ENCODE measurements around the gene BMPER.

The BMPER gene

DNA sequence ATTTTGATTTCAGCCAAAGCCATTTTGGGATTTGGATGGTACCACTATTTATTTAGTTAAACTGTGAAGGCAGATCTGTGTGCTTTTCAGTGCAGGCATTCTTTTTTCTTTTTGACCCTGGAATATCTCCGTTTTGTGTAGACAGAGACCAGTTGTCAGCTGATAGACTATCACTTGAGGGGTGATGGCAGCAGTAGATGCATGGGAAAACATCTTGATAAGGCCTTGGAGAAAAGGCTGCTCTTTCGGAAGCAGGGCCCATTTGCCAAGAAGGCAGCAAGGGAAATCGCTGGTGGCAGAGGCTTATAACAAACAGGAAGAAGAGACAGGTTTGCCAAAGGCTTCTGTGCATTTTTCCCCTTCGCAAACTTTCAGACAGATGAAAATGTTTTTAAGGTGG is 2.6 kb upstream of the BMPER start:
- TF ChIP-seq GATA3 (IDR thresholded peaks at IDR 0.05; ENCODE audit: low read depth, low read length) (no peak), GATA2 (IDR thresholded peaks at IDR 0.05; ENCODE audit: low read depth, low read length) (no peak)

GRCh38 chr7:33903791-33904680 is 1.3 kb upstream of the BMPER start:
- TF ChIP-seq GATA3 (IDR thresholded peaks at IDR 0.05; ENCODE audit: low read depth, low read length) (no peak), GATA2 (IDR thresholded peaks at IDR 0.05; ENCODE audit: low read depth, low read length) (no peak)

- TF ChIP-seq GATA3 (IDR thresholded peaks at IDR 0.05; ENCODE audit: low read depth, low read length) (no peak), GATA2 (IDR thresholded peaks at IDR 0.05; ENCODE audit: low read depth, low read length) (no peak)
Measured at GRCh38 chr7:33904681-33905388, 504 bp upstream of the BMPER start.

DNA sequence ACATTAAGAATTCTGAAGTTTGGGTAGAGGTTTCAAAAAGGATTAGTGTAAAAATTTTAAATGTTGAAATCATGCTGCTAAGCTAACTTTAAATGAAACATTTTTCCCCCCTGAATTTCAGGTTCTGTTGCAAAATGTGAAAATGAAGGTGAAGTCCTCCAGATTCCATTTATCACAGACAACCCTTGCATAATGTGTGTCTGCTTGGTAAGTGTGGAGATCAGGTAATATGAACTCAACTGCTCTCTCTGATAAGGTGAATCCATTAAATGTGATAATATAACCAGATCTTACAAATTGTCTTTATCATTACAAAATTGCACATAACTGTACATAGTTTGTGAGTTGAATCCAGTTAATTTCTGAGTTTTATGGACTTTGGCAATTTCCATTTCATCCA is 1.4 kb downstream of the BMPER start:
- TF ChIP-seq GATA3 (IDR thresholded peaks at IDR 0.05; ENCODE audit: low read depth, low read length) (no peak), GATA2 (IDR thresholded peaks at IDR 0.05; ENCODE audit: low read depth, low read length) (no peak)

- TF ChIP-seq GATA3 (IDR thresholded peaks at IDR 0.05; ENCODE audit: low read depth, low read length) = no peak
- TF ChIP-seq GATA2 (IDR thresholded peaks at IDR 0.05; ENCODE audit: low read depth, low read length) = no peak
Measured at GRCh38 chr7:33907625-33908024, 2.3 kb downstream of the BMPER start.

GRCh38 chr7:33909318-33909717 is 4.0 kb downstream of the BMPER start:
- TF ChIP-seq GATA3 (IDR thresholded peaks at IDR 0.05; ENCODE audit: low read depth, low read length) (no peak), GATA2 (IDR thresholded peaks at IDR 0.05; ENCODE audit: low read depth, low read length) (no peak)

DNA sequence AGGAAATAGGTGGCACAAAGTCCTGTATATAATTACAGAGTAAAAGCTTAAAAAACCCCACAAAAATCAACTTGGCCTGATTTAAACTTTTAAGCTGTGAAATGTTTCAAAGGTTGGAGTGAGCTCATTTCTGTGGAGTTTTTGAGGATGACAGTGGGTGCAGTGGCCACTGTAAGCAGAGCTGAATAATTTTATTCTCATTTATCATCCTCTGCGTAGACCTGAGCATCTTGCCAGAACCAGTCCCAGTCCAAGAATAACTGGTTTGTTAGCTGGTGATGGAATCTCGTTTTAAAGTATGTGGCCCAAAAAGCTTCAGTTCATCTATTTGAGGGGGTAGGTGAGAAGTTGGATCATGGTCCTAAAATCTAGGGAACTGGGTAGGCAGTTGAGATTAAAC is 4.4 kb downstream of the BMPER start:
- TF ChIP-seq GATA2 (IDR thresholded peaks at IDR 0.05; ENCODE audit: low read depth, low read length) = no peak

DNA sequence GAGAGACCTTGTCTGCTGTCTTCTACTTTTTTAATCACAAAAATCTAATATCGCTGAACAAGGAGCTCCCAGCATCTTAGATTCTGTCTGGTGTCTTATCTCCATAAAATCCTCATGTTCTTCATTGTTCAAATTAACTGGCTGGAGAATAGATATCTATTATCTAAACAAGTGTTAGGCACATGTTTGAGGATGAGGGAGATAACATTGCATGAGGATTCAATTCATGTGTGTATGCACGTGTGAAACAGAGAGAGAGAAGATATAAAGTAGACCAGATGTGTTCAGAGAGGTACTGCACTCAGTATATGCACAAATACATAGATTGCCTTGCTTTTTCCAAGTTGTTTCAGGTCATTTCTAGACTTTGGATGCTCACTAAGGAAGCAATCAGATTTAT is 5.4 kb downstream of the BMPER start:
- TF ChIP-seq GATA2 (IDR thresholded peaks at IDR 0.05; ENCODE audit: low read depth, low read length) = peak; percentile 44; the same call in 1 of the 2 replicates
- no peak for TF ChIP-seq GATA3 (IDR thresholded peaks at IDR 0.05; ENCODE audit: low read depth, low read length)

DNA sequence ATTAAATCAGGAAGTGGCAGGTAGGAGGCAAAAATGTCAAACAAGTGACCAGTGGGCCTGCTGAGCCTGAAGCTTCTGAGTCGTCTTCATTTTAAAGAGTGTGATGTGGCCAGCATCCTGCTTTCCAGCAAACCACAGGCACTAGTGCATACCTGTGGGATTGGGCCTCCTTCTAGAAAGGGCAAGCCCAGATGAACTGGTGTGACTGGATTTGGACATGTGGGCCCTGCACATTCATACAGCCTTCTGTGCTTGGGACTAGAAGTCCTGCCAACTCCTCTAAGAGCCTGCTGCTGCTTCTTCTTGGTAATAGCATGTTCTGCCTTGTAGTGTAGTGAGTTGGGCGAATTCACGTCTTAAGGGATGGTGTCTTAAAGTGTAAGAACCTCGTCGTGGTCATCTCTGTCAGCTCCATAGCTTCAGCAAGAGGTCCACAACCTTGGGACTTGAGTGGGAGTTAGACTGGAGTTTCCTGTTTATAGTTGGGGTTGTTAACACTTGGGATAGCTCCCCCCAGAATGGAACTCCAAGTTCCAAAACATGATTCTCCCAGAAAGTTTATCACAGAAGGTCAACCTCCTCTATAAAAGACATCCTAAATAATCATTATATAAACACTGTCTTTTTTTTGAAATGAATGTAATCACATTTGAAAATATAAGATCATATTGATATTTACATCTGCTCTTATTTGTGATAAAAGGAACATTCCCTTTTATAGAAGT is 11.2 kb downstream of the BMPER start:
- TF ChIP-seq GATA3 (IDR thresholded peaks at IDR 0.05; ENCODE audit: low read depth, low read length) (no peak), GATA2 (IDR thresholded peaks at IDR 0.05; ENCODE audit: low read depth, low read length) (no peak)

- TF ChIP-seq GATA2 (IDR thresholded peaks at IDR 0.05; ENCODE audit: low read depth, low read length) (no peak), GATA3 (IDR thresholded peaks at IDR 0.05; ENCODE audit: low read depth, low read length) (no peak)
Measured at GRCh38 chr7:33917661-33918060, 12.3 kb downstream of the BMPER start.

- no peak for TF ChIP-seq GATA3 (IDR thresholded peaks at IDR 0.05; ENCODE audit: low read depth, low read length)
- no peak for TF ChIP-seq GATA2 (IDR thresholded peaks at IDR 0.05; ENCODE audit: low read depth, low read length)
Measured at GRCh38 chr7:33918438-33919143, 13.3 kb downstream of the BMPER start.

DNA sequence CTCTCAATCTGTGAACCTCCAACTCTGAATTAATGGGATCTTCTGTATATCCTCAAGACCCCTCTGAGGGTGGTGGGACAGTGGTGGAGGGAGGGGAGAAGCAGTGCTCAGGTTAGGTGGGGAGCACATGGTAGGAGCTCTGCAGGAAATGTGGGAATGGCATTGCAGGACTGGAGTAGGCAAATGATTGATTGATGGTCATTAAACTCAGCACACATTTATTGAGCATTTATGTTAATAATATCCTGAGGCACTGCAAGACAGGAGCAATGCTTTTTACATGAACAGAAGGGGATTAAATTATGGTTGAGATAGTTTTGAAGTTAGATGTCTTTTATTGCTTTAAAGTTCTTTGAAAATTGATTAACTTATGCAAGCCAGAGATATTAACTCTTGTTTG is 14.1 kb downstream of the BMPER start:
- no peak for TF ChIP-seq GATA3 (IDR thresholded peaks at IDR 0.05; ENCODE audit: low read depth, low read length)
- TF ChIP-seq GATA2 (IDR thresholded peaks at IDR 0.05; ENCODE audit: low read depth, low read length) = no peak

DNA sequence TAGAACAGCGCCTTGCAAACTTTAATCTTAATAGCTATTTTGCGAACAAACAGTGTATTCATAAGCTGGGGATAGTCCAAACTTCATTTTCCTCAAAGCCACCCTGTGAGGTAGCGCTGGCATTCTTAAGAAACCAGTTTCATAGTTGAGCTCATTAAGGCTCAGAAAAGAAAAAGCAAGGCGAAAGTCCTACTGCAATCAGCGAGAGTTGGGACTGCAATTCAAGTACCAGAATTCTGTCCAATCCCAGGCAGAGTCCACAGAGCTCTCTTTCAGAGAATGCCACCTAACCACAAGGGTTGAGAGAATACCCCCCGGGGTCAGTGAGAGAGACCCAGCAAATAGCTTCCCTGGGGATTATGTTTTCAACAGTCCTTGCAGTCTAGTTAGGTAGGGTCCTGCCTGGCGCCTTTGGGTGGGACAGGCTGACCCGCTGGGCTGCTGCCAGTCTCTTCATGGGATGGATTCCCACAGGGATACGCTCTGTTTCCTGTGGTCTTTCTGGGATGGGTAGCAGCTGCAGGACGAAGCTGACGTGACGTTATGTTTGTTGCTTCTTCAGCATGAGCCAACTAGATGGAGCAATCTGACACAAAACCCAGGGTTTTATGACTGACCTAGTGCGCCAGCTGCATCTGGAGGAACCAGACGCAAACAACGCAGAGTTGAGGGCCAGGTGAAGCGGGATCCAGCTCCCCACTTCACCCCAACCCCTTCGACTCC is 16.0 kb downstream of the BMPER start:
- TF ChIP-seq GATA2 (IDR thresholded peaks at IDR 0.05; ENCODE audit: low read depth, low read length) (no peak), GATA3 (IDR thresholded peaks at IDR 0.05; ENCODE audit: low read depth, low read length) (no peak)

All from SH-SY5Y (cell line).